Activated CD4-positive, alpha-beta T cell treated with anti-CD3 and anti-CD28 coated beads, Interleukin-2, amount 50 U/mL, for 16 hours (primary cell): Measurements from ENCODE around the gene CDC25B.
"Not testable (repeated sequence)": the region's sequence is repeated elsewhere in the genome, so short reads cannot be mapped to it uniquely, and the experiment has no call there.

Experiments used
- DNase-seq: peaks from one replicate; pipeline ENCODE4 v3.0.0-alpha.2; 2020

CDC25B gene

GRCh38 chr20:3786126-3786484, 10.0 kb upstream of the CDC25B start:
- peak; percentile 55 for DNase-seq

GRCh38 chr20:3786665-3787323, 9.3 kb upstream of the CDC25B start, which contains the start of gene CENPB:
TSS of gene CENPB (minus strand) at chr20:3786740. CDS start at chr20:3786483, 257 bp downstream.
- peak; percentile 90 for DNase-seq

- no peak for DNase-seq
These were observed 8.6 kb upstream of the CDC25B start for GRCh38 chr20:3787324-3788014.

GRCh38 chr20:3788685-3789155, 7.4 kb upstream of the CDC25B start:
- no peak for DNase-seq

GRCh38 chr20:3789201-3789600, 6.9 kb upstream of the CDC25B start:
- DNase-seq = not testable (repeated sequence)

- not testable (repeated sequence) for DNase-seq
These were observed 1.9 kb upstream of the CDC25B start for GRCh38 chr20:3794168-3794567.

GRCh38 chr20:3794701-3795420, 1.2 kb upstream of the CDC25B start:
- no peak for DNase-seq

GRCh38 chr20:3796477-3797225, 541 bp downstream of the CDC25B start:
- no peak for DNase-seq

GRCh38 chr20:3797226-3797545, 1.1 kb downstream of the CDC25B start:
- DNase-seq = no peak

GRCh38 chr20:3797592-3798372, 1.7 kb downstream of the CDC25B start:
- DNase-seq = peak; percentile 66

GRCh38 chr20:3798373-3798768, 2.3 kb downstream of the CDC25B start:
- no peak for DNase-seq

GRCh38 chr20:3798908-3799248, 2.8 kb downstream of the CDC25B start:
- DNase-seq = no peak

GRCh38 chr20:3800256-3800877, 4.3 kb downstream of the CDC25B start:
- no peak for DNase-seq

GRCh38 chr20:3800878-3801260, 4.8 kb downstream of the CDC25B start:
- no peak for DNase-seq

- no peak for DNase-seq
These were observed 5.2 kb downstream of the CDC25B start for GRCh38 chr20:3801299-3801698.

GRCh38 chr20:3801846-3802245, 5.7 kb downstream of the CDC25B start:
- DNase-seq = no peak

GRCh38 chr20:3802524-3803239, 6.6 kb downstream of the CDC25B start:
- no peak for DNase-seq

- DNase-seq = no peak
These were observed 7.2 kb downstream of the CDC25B start for GRCh38 chr20:3803289-3803688.

- no peak for DNase-seq
These were observed 7.7 kb downstream of the CDC25B start for GRCh38 chr20:3803854-3804253.

GRCh38 chr20:3804254-3804751, 8.2 kb downstream of the CDC25B start:
- DNase-seq = no peak

GRCh38 chr20:3804781-3805180, 8.7 kb downstream of the CDC25B start:
- DNase-seq = no peak
